NCI-H187 (cell line): ENCODE results near the gene AEBP1.

Source experiments
- DNase-seq, 2 experiments: peaks; one replicate each; lab custom pipeline; 2025; lab: John Stamatoyannopoulos, UW

AEBP1 gene

DNA sequence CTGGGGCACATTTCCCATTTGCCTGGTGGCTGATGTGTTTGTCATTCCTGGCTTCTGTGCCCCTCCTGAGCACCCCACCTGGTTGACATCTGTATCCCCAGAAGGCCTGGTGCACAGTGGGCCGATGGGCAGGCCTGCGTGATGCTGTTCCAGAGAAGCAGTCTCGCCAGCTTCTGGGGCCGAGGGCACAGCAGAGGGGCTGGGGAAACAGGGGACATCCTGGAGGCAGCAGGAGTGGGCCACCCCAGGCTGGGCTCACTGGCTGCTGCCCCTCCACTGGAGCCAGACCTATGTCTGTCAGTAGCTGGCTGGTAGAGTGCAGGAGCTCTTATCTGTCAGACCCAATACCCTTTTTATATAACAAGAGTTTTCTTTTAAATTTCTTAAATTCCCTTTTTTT lies 37.9 kb downstream of the AEBP1 start:
- no peak for DNase-seq

DNA sequence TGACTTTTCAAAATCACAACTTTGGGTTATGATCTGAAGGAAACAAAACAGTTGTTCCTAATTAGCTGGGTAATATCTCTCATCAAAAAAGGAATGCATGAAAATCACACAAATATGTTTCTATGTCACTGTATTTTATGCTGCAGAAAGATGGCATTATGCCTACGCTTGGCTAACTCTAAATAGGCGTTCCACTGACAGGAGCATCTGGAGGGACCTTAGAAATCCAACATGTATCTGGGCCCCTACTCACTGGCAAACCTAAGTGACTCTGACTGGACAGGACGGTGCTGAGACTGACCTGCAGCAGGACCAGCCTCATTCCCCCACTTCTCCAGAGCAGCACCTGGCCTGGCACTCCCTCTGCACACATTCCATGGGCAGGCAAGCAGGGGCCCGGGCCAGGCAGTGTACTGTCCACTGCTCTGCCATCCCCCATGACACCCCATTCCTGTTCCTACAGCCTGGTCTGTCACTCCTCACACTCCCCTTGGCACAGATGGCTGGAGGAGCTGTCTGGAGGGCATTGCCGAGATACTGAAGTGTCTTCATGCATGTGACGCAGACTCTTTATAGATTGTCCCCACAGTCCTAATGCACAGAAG lies 39.6 kb downstream of the AEBP1 start:
- no peak for DNase-seq

DNA sequence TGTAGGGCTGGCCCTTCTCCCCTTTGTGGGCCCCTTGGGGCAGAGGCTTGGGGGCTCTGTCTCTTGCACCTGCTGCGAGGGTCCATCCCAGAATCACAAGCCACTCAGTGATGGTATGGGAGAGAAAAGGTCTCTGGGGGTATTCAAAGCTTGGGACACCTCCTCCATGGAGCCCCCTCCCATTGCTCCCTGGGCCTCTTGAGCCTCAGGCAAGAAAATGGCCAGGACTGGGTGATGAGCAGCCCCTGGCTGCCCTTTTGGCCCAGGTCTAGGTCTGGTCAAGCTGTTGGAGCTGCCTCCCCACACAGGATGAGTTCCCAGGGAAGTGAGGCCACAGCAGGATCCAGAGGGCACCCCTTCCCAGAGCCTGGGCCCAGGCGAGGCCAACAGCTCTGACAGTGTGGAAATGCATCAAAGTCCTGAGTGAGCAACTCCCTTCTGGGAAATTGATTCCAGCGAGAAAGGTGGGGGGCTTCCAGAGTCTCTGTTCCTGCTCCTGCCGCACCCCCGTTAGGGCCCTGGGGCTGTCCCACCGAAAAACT lies 40.4 kb downstream of the AEBP1 start:
- no peak for DNase-seq

DNA sequence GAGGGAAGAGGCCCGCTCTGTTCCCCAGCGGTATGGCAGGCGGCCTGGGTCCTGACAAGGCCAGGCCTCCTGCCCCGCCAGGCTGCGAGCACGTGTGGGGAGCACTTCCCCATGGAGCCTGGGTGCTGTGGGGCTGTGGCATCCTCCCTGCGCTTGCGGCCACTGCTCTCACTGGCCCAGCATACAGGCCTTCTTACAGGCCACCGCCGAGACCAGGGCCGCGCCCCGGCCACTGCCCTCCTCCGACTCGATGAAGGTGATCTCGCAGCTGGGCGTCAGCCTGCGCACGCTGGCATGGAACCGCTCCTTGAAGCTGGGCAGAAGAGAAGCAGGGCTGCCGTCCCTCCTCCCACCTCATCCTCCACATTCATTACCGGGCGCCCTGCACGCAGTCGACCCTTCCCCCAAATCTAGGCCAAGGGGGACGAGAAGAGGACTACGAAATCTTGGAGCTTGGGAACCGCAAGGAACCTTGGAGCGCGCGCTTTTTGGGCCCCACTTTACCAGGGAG lies 40.9 kb downstream of the AEBP1 start:
- DNase-seq = no peak

GRCh38 chr7:44145479-44145968 lies 41.4 kb downstream of the AEBP1 start:
- no peak for DNase-seq

DNA sequence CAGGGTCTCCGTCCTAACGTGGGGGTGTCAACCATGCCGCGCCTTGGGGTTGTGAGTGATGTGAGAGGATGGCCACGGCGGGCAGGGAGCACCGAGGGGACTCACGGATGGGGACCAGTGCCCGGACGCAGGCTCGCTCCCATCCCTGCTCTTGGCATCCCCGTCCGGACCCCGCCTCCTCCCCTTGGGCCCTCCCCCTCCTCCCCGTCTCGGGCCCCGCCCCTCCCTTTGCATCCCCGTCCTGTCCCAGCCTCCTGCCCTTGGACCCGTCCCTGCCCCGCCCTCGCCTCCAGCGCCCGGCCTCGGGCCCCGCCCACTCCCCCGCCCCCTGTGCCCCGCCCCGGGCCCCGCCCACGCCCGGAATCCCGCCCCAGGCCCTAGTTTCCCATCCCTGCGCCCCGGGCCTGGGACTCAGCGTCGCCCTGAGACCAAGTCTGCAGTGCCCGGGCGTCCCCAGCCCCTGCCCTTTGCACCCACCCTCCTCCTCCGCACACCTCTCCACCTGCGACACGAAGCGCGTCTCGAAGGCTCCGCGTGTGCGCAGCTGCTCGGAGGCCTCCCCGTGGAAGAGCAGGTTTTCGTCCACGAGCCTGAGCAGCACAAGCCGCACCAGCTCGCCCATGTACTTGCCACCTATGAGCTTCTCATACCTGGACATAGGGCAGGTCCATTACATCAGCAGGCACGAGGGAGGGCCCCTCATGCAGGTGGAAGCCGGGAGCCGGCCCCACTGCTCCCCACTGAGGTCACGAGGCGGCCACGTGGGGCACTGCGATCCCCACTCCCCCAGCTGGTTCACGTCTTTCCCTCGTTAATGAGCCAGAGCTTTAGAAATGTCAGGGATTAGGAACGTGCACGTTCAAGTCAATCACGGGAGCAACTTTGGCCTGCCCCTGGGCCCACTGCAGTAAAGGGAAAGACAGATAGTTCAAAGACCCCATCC lies 42.1 kb downstream of the AEBP1 start:
- DNase-seq = no peak

DNA sequence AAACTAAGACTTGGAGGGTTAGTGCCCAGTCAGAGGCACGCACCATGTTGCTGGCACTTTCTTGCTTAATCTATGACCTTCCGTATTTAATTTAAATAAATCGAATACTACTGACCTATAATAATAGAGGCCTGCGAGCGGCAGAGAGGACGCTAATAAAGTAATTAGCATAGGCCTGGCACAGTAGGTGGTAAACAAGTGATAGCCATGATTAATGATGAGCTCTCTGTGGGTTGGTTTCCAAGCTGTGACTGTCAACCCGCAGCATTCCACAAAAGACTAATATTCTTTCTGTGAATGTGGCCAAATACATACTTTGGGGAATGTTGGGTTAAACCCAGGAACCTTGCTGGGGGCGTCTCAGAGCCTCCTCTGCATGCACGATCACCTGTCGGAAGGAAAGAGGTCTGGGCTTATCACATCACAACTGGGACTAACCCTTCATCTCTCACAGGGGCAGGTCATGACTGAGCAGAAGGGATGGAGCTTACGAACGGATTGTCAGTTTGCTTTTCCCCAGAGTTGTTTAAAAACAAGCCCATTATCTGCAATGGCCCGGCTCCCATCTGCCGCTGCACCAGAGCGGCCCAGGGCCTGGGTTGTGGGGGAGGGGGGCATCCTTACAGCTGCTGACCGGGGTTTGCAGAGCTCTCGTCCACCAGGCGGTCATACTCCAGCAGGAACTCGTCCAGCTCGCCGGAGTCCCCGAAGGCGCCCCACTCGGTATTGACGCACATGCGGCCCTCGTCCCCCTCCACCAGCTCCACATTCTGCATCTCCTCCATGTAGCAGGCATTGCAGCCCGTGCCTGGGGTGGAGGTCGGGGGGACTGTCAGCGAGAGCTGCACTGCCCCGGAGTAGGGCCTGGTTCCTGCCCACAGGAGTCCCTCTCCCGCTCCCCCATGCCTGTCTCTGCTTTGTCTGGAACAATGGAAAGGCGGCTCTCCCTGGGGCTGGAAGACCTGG lies 43.2 kb downstream of the AEBP1 start:
- DNase-seq = no peak

GRCh38 chr7:44148166-44148565 lies 44.0 kb downstream of the AEBP1 start:
- DNase-seq = no peak

DNA sequence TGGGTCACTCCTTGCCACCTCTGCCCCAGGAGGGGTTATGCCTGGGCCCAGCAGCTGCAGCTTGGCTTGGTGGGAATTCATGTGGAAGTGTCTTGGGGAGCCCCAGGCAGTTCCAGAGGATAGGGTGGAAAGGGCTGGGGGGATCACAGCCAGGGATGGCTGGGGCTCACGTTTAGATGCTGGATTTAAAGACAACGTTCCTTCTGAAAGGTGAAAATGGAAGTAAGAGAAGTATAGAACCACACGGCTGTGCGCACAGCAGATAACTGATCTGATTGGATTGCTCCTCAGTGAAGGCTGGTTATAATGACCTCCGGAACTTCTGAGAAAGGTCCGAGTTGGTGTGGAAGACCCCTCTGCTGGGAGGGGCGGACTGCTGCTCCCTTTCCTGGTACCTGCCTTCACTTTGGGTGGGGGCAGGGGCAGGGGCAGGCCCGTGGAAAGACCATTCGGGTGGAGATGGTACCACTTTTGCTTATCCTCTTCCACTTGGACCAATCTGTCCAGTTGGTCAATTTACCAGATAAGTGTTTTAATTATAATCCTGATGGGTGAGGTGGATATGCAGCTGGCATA lies 44.9 kb downstream of the AEBP1 start:
- DNase-seq = no peak

- DNase-seq = no peak
These were observed 45.7 kb downstream of the AEBP1 start for GRCh38 chr7:44149571-44150465.

GRCh38 chr7:44150466-44150832 lies 46.3 kb downstream of the AEBP1 start:
- no peak for DNase-seq

DNA sequence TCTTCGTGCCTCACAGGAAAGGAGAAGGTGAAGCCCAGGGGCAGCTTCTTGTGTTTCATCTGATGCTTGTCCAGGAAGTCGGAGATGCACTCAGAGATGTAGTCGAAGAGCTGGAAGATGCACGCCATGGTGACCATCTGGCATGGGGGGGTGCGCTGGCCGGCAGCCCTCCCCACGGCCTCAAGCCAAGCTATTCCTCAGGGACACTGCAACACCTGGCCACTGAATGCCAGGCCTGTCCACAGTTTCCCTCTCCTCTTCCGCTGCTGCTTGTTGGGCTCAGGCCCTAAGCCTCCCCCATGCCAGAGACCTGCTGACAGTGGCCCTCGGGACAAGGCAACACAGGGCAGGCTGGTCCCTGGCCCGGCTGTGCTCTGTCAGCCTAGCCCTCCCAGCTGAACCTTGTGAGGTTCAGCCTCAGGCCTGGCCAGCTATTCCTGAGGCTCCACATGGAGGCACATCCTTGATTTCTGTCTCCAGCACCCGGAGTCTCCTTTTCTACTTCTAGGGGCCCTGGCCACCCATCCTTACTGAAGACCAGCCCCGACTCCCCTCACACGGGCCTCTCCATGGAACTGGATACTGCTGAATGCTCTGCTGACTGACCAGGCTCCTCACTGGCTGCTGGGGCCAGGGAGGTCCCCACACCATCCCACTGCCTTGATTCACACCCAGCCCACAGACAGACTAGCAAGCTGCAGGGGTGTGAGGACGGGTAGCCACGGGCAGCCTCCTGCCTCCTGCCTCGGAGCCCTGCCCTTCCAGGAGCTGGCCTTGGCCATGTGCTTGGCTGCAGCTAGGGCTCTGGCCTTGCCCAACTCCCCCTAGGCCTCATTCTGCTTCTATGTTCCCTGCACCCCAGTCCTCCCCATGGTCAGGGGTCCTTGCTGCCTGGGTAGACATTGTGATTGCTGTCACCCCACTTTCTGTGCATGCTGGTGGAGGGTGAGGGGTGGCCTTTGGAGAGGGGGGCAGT lies 47.1 kb downstream of the AEBP1 start:
- no peak for DNase-seq

- no peak for DNase-seq
These were observed 47.8 kb downstream of the AEBP1 start for GRCh38 chr7:44151956-44152355.

GRCh38 chr7:44152971-44153947 lies 49.1 kb downstream of the AEBP1 start:
- no peak for DNase-seq

DNA sequence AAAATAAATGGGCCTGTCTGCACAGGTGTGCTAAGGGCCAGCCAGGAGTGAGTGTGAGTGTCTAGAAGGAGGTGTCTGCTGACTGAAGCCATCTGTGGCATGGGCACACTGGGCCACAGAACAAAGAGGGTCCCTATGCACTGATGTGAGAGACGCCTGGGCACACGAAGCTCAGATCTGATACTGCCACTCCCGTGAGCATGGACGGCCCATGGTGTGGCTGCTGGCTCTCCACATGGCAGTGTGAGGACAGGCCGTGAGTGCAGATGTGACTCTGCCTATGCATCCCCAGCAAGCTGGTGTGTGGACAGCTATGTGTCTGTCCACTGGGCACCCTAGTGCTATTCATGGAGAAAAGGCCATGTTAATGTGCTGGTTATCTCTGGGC lies 49.8 kb downstream of the AEBP1 start:
- no peak for DNase-seq

- DNase-seq = no peak
These were observed 50.6 kb downstream of the AEBP1 start for GRCh38 chr7:44154703-44155102.

DNA sequence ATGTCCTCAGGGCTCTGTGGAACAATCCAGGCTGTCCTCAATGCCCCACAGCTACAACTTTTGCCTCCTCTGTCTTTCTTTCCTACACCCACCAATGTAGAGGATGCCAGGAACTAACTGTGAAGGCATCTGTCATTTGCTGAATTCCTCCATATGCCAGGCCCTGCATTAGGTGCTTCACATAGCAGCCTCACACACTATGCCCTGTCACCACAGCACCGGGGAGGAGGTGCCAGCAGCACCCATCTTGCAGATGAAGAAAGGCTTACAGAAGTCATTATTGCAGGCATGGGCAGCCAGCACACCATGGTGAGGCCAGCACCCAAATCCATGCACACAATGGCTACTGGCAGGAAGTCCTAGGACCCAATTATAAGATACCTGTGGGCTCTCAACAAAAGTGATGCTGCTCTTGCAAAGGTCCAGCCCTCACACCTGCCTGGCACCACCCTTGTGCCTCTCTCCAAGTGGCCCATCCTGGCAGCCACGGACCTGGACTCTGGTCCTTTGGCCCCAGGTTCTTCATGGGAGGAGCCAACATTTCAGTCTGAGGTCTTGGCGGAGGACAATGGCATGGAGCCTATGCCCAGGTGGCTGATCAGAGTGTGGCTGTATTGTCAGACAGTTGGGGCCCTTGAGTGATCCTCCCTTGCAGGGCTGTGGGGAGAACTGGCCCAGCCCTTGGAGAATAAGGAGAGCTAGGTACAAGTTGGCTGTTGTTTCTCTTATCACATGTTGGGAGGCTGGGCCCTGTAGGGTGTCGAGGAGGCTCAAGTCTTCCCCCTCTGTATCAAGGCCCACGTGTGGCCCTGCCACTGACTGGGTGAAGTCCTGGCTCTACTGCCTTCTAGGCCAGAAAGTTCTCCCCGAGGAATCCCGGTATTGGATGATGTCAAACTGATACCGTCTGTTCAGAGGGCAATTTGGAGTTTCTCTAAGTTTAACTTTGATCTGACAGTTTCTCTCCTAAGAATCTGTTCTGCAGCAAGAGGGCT lies 51.3 kb downstream of the AEBP1 start:
- no peak for DNase-seq
